HG02840 (cell line): ENCODE data around the gene CHRM2.

Experiments used
- ATAC-seq: cut with Tn5 transposase; IDR thresholded peaks from one replicate; pipeline ENCODE4 v1.9.1; 2021; ENCODE audit warnings: mild to moderate bottlenecking, moderate library complexity, moderate number of reproducible peaks; ENCODE audit not compliant: unreplicated experiment, low FRiP score

CHRM2 gene

DNA sequence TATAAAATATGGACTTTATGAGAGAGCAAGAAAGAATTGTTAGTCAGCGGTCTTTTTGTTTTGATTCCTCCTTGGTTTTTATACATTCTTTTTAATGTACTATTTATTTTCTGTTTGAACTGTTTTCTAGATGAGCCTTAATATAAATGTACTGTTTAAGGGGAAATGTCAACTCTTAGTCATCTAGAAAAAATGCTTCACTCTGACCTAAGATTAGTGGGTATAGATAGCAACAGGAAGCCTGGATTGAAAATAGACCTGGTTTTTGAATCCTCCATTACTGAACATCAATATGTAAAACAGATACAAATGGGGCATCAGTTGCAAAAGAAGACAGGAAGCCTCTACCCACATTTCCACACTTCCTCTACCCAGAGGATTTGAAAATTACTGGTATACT, 87.8 kb downstream of the CHRM2 start:
- no peak for ATAC-seq

DNA sequence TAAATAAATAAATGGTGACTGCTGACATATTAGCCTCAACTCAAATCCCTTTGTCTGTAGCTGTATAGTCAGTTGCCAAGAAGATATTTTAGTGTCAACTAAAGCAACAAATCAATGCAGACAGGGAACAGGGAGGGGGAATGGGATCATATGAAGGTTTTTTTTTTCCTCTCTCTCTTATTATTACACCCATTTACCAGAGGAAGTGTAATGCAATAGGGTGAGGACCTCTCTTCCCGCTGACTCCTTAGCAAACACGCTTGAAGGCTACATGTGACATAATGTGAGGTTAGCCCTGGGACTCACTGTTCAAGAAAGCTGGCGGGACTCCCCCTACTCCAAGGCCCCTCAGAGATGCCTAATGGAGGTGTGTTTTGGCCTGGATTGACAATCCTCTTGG, 88.2 kb downstream of the CHRM2 start:
- no peak for ATAC-seq

DNA sequence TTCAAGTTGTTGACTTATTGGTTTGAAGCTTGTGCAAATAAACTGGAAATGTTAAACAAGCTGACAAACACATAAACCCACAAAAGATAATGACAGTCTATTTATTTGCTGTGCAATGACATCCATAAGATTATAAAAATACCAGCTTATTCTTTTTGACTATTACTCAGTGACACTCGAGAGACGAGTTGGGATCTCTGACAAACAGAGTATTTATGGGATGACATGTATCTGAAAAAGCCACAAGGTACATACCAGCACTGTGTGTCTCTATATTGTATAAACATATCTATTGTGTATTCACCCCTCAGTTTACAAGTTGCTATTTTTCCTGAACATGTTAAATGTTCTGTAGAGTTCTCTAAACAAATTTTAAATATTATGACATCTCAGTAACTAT, 88.9 kb downstream of the CHRM2 start:
- ATAC-seq: no peak

DNA sequence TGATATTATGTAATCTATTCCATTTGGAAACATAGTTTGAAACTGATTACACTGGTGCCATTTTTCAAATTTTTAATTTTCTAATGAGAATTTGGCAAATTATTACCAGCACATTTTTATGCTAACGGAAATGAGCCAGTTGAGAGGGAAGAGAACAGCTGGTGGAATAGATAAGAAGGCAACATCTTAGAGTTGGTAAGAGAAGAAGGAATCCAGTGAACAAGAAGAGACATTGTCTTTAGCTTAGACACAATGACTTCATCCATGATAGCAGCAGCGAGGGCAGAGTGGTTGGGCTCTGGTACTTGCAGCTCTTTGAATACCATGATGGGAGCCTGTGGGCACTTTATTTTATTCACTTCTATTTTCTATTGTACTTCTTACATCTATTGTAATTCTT, 89.6 kb downstream of the CHRM2 start:
- no peak for ATAC-seq

DNA sequence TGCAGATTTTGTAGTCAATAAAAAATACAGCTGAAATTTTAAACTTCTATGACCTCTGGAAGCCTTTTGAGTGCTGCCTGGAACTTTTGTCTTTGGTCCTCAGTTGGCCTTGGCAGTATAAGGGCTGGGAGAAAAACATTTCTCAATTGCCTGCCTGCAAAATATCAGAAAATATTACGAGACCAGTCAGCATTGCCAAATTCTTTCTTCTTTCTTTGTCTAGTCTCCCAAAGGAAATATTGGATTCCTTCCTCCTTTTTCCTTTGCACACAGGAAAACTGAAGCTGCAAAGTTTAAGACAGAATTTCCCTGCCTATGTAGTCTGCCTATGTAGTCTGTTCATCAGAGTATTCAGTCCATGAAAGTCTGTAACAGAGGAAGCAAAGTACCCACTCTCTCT, 95.9 kb downstream of the CHRM2 start:
- no peak for ATAC-seq

DNA sequence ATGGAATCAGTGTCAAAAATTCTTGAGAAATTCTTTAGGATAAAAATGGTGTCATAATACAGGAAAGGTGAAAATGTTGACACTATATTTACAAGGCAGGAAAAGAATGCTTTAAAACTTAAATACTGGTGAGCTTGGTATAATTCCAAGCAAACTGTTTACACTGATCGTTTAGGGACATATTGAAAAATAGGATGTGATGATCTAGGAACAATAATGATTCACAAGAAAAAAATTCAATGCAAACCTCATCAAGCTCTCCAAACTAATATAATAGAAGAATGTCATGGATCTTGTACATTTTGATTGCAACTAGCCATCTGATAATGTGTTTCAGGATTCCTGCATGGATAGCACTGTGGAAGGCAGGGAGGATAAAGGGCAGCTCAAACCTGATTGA, 98.4 kb downstream of the CHRM2 start:
- ATAC-seq: no peak

DNA sequence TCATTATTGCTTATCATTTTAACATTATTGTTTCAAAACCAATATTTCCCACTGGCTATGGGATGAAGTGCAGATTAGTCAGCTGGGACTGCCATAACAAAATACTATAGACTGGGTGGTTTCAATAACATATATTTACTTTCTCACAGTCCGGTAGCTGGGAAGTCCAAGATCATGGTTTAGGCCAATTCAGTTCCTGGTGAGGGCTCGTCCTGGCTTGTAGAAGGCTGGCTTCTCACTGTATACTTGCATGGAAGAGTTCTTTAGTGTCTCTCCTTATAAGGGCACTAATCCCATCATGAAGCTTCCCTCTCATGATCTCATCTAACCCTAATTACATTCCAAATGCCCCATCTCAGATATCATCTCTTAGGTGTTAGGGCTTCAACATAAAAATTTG, 101.3 kb downstream of the CHRM2 start:
- ATAC-seq: no peak

DNA sequence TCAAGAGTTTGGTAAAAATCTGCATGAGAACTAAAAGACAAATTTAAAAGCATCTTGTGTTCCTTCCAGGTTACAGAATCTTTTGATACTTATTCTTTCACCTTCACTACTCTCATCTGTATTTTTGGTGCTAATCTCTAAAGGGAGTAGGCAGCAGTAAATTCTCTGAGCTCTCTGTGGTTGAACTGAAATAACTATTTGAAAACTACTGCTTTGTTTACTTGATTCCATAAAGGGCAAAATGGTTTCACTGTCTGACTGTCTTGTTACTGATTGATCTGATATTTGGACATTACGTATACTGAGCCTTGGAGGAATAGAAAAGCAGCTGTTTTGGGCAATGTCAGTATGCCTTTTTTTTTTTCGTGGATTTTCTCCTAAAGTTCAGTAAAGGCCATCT, 103.3 kb downstream of the CHRM2 start:
- ATAC-seq: no peak

DNA sequence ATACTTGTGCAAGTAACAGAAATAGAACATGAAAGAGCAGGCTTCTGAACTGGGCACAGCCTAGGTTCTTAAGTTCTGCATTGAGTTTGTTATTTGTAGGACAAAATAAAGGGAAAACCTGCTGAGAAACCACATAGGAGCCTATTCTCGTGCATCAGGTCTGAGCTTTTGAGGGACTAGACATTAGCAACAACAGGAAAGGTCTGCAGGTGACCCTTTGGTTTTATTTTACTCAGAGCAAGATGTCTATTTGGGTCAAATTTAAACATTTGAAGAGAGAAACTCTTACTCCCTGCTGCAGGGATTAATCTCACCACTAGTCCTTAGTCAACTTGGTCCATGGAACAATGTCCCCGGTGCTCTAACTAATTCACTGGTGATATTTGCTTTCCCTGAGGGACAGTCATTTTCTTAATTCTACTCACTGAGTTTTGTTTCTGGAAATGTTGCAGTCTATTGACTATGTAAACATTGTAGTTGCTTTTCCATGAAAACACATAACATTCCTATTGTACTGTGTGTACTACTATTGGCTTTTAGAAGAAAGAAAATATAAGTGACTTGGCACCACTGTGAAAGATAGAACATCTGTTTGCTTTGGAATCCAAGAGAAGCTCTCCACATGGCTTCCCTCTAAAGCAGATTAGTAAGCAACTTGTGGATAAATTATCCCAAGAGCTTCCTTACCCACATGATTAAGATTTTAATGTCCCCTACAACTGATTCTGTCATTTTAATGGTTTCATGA, 108.2 kb downstream of the CHRM2 start:
- no peak for ATAC-seq

DNA sequence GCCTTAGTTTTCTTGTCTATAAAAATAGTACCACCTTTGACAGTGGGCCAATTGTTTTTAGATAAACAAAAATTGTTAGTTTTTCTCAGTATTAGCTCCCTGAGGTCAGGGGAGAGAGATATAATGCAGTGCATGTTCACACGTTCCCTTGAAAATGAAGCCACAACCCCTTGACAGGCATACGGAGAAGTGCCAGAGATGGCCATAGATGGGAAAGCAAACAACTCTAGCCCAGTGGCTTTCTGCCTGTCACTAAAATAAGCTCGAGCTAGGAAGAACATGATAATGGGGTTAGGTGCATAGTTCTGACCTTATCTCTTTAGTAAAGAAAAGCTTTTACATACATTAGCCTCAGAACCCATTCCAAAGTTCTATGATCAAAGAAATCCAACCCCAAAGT, 124.9 kb downstream of the CHRM2 start:
- no peak for ATAC-seq

DNA sequence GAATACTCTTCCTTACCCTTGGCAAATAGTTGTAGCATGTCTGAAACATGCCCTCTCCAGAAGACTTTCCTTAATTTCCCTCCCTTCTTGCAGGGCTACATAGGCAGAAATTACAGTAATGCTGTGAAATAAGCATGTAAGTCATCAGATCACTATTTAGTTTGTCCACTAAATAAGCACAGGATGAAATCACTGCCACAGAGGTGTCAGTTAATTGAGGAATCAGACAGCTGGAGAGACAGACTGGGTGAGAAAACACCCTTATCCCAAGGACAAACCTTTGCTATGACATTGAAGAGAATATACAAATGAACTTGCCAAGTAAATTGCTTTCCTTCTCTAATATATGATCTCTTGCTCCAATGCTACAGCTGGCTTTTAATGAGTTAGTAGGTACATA, 129.3 kb downstream of the CHRM2 start:
- ATAC-seq: no peak

DNA sequence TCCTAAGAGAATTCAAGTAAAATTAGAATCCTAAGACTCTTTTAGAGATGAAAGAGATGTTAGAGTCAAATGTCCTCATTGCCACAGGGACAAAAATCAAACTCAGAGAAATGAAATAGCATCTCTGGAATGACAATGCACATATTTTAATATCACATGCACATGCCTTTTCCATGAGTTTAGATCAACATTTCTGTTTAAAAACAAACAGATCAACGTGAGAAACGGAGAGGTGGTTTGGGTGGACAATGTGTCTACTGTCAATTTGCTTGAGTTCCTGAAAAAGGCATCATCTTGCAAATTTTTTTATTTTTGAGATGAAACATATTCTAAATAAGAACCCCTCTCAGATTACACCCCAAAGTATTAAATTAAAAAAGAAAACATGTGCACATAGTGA, 130.0 kb downstream of the CHRM2 start:
- ATAC-seq: no peak

DNA sequence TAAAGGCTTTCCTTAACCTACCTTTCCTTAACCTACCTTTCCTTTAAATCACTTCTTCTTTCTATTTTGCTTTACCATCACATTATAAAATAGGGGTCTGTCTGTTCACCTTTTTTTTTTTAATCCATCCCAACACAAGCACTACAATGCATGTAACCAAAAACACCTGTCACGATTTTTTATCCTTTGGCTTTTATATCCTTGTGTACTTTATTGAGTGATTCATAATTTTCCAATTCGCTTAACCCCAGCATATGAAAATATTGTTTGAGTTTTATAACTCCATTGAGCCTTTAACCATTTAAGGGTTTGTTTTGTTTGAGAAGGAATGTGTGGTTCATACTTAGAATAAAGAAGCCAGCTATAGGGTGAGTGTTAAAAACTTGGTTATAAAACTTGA, 132.2 kb downstream of the CHRM2 start:
- no peak for ATAC-seq

DNA sequence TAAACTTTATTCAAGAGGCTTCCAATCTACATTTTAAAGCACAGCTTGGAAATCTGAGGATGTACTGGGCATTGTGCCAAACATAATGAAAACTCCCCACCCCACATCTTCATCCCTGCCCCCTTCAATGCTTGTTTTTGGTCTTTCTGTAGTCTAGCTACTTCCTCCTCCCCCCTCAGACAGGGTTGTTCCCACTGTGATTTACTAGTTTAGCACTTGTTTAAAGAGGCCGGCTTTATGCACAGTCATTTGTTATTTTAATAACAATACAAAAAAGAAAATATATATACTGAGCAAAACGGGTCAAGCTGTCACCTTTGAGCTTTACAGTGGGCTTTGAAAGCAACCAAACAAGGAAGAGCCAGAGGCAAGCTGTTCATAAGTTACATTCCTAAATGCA, 132.6 kb downstream of the CHRM2 start:
- no peak for ATAC-seq

DNA sequence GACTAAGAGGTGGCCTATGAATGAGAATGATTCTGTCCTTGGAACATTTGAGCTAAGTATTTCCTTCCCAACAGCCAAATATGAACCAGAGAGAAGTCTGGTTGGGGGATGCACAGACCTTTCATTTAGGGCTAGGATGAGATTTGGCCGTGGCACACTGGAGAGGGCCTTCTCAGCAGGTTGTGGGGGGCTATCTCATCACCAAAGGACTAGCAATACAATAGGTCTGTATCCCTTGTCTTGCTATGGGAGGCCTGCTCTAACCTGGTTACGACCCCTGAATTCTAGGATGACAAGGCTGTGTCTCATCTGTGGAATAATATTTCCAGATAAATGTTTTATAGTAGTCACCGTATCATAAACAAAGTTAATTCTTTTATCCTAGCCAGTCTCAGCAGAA, 133.0 kb downstream of the CHRM2 start:
- ATAC-seq: no peak

DNA sequence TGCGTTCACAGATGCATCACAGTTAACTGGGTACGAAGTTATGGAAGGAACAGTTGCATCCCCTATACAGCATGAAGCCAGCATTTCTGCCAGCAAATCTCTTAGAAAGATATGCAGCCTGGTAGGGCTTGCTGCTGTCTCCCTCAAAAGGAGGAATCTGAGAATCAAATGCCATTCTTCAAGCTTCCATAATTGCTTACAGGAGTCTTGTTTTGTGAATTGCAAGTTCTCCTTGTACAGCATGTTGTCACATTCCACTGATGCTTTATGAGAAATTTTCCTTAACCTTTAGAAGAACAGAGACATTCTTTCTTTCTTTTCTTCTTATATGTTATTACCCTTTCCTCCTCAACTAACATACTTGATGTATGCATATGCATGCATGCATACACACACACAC, 134.6 kb downstream of the CHRM2 start:
- no peak for ATAC-seq

DNA sequence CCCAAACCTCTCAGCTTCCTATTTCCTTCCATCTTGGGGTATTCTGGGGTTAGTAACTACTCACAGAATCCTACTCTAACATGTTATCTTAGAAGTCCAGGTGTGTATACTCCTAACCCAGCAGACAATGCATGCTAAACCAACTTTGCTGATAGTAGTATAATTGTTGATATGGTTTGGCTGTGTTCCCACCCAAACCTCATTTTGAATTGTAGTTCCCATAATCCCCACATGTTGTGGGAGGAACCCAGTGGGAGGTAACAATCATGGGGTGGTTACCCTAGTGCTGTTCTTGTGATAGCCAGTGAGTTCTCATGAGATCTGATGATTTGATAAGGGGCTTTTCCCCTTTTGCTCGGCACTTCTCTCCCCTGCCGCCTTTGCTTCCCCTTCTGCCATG, 135.1 kb downstream of the CHRM2 start:
- no peak for ATAC-seq

DNA sequence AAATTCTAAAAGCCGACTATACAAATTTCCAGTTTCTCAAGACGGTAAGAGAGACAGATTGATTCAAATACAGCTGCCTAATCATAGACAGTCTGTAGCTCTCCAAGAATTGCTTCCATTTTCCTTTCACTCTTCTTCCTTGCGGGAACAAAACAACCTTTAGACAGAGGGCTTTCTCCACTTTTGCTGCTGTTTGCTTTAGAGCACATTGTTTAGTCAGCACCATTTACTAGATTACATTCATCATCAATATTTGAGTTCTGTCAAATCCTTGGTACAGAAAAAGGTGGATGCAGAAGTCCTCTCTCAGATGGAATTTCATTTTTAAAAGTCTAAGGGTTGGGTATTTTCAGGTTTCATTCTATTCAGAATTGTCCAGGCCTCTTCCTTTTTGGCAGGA, 137.4 kb downstream of the CHRM2 start:
- no peak for ATAC-seq

DNA sequence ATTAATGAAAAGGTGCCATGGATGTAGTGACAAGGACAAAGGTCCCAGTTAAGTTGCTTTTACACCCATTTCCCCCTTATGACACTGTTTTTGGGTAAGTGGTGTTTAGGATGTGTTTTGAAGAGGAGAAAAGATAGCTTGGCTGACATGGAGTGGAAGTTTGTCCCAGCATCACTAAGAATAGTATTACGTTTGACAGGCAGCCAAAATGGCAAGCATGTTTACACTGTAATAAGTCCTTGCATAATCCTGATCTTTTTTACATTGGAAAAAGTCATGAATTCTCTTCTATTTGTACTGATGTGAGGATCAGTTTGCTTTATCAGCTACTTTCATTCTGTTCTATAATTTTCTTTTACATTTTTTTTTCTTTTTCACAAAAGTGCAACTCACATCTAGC, 137.8 kb downstream of the CHRM2 start:
- ATAC-seq: no peak

DNA sequence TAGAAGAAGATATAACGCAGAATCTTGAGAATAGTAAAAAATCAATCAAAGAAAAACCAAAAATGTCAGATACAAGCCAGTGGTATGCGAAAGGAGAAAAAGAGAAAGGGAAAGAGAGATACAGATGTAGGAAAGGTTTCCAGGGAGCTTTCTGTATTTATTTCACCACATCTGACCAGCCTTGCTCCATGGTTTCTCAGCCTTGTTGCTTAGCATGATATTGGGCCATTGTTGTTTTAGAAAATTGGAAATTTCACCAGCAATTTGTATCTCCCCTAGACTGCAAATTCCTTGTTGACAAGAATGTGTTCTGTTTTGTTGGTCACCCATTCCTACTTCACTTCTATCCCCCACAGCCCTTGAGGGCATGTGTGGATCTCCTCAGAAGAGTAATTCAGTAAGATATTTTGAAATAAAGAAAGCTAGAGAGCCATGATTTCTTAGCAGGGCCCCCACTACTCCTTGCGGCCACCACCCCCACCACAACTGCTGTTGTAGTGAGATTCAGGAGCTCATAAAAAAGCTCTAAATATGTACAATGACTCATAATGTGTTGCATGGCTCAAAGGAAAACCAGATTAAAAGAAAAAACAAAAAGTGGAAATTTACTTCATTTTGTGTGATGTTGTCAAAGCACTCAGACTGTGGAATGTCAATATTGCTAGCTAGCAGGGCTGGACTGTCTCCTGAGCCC, 138.7 kb downstream of the CHRM2 start:
- no peak for ATAC-seq

DNA sequence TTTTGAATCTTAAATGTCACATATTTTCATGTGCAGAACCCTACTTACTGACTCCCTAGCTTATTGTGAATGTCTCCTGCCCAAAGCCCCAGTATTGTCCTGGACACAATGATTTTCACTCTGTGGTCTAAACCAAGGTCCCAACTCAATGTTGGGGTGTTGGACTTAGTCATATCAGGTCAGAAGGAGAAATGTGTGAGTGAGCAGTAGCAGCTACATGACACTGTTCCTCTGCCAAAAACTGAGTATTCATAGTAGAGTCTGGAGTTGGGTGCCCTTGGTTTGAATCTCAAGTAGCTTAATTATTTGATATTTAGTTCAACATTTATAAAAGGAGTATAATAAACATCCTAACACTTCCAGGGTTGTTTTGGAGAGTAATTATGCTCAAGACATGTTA, 141.0 kb downstream of the CHRM2 start:
- ATAC-seq: no peak

DNA sequence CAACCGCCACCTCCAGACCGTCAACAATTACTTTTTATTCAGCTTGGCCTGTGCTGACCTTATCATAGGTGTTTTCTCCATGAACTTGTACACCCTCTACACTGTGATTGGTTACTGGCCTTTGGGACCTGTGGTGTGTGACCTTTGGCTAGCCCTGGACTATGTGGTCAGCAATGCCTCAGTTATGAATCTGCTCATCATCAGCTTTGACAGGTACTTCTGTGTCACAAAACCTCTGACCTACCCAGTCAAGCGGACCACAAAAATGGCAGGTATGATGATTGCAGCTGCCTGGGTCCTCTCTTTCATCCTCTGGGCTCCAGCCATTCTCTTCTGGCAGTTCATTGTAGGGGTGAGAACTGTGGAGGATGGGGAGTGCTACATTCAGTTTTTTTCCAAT, 146.6 kb downstream of the CHRM2 start:
- ATAC-seq: no peak
